ENCODE data around the gene MRFAP1L1.

DNA sequence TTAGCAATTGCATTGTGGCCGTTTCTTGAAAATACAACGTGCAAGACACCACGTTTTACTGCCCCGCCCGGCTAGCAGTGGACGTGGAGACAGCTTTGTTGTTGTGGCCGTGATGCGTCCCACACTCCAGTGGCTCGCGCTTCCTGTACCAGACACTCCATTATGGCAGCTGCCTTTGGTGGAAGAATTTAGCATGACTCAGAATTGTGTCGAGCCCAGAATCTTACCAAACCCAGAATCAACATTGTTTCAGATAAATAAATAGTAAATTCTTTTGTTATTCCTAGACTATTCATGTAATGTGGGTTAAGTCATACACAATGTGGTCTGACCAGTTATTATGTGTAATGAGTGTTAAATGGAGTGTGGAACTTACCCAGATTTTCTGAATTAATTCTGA, 41.3 kb downstream of the MRFAP1L1 start:
- no peak for TF ChIP-seq TOE1 (IDR thresholded peaks at IDR 0.05; ENCODE audit: borderline replicate concordance)
- TF ChIP-seq TOE1 (CRISPR knock-in tag; IDR thresholded peaks at IDR 0.05; ENCODE audit: borderline replicate concordance, low read depth) = no peak
- no peak for TF ChIP-seq YY1 (IDR thresholded peaks at IDR 0.05; ENCODE audit: borderline replicate concordance in 1 of 3, control insufficient read depth in 1 of 3, extremely low read depth in 1 of 3, insufficient read depth in 3 of 3, insufficient read length in 1 of 3, insufficient replicate concordance in 2 of 3, low read depth in 1 of 3, low read length in 2 of 3)
- no peak for TF ChIP-seq STAT5A (IDR thresholded peaks at IDR 0.05; ENCODE audit: borderline replicate concordance, low read length)
- no peak for TF ChIP-seq JUNB (CRISPR knock-in tag; conservative IDR thresholded peaks at IDR 0.05)
- TF ChIP-seq, protein P1, sequence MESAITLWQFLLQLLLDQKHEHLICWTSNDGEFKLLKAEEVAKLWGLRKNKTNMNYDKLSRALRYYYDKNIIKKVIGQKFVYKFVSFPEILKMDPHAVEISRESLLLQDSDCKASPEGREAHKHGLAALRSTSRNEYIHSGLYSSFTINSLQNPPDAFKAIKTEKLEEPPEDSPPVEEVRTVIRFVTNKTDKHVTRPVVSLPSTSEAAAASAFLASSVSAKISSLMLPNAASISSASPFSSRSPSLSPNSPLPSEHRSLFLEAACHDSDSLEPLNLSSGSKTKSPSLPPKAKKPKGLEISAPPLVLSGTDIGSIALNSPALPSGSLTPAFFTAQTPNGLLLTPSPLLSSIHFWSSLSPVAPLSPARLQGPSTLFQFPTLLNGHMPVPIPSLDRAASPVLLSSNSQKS (CRISPR knock-in tag; IDR thresholded peaks at IDR 0.05) = no peak
- no peak for TF ChIP-seq BRCA1 (IDR thresholded peaks at IDR 0.05)
- no peak for TF ChIP-seq BRCA1 (CRISPR knock-in tag; IDR thresholded peaks at IDR 0.05)
- TF ChIP-seq, protein P2, sequence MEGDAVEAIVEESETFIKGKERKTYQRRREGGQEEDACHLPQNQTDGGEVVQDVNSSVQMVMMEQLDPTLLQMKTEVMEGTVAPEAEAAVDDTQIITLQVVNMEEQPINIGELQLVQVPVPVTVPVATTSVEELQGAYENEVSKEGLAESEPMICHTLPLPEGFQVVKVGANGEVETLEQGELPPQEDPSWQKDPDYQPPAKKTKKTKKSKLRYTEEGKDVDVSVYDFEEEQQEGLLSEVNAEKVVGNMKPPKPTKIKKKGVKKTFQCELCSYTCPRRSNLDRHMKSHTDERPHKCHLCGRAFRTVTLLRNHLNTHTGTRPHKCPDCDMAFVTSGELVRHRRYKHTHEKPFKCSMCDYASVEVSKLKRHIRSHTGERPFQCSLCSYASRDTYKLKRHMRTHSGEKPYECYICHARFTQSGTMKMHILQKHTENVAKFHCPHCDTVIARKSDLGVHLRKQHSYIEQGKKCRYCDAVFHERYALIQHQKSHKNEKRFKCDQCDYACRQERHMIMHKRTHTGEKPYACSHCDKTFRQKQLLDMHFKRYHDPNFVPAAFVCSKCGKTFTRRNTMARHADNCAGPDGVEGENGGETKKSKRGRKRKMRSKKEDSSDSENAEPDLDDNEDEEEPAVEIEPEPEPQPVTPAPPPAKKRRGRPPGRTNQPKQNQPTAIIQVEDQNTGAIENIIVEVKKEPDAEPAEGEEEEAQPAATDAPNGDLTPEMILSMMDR (IDR thresholded peaks at IDR 0.05 in 2 of 3, conservative IDR thresholded peaks at IDR 0.05 in 1 of 3; ENCODE audit: insufficient read depth in 2 of 3, low read depth in 1 of 3, low read length in 3 of 3) = no peak
- no peak for TF ChIP-seq NFE2L1 (tag; IDR thresholded peaks at IDR 0.05; ENCODE audit: borderline replicate concordance, low read depth)
- no peak for TF ChIP-seq KDM1A (IDR thresholded peaks at IDR 0.05)
- TF ChIP-seq, protein P3, sequence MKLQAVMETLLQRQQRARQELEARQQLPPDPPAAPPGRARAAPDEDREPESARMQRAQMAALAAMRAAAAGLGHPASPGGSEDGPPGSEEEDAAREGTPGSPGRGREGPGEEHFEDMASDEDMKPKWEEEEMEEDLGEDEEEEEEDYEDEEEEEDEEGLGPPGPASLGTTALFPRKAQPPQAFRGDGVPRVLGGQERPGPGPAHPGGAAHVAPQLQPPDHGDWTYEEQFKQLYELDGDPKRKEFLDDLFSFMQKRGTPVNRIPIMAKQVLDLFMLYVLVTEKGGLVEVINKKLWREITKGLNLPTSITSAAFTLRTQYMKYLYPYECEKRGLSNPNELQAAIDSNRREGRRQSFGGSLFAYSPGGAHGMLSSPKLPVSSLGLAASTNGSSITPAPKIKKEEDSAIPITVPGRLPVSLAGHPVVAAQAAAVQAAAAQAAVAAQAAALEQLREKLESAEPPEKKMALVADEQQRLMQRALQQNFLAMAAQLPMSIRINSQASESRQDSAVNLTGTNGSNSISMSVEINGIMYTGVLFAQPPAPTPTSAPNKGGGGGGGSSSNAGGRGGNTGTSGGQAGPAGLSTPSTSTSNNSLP (IDR thresholded peaks at IDR 0.05; ENCODE audit: borderline replicate concordance, low read depth, low read length) = no peak
